HCT116 (cell line): Measurements from ENCODE around the gene TOP1. TPM values are rescaled to one million over a fixed set of nuclear protein-coding genes. Genes with fewer than 3 reads are reported as not detected.

Source experiments
- ATAC-seq: fragments of 200-7000 bp; cut with Tn5 transposase; 2 replicates; pipeline ENCODE4 v1.9.1; 2020; ENCODE audit warnings: mild to moderate bottlenecking, moderate library complexity
- BruUV-seq: library from RNA; stranded (reverse); fragments of 400-500 nt; replicated peaks from 2 replicates; lab custom pipeline; 2021; lab: Mats Ljungman, UMichigan
- CTCF ChIA-PET: fragments of 300-600 bp; sonication (Branson Sonifier 250); formaldehyde crosslinking; loops from one replicate; lab custom pipeline; 2021; ENCODE audit warnings: antibody characterized with exemption; lab: Charles Lee
- POLR2A ChIA-PET: fragments of 300-600, 350-600 bp; sonication (Branson Sonifier 250); formaldehyde crosslinking; loops from one replicate; lab custom pipeline; 2021; ENCODE audit warnings: antibody characterized with exemption; lab: Charles Lee
- RAD21 ChIA-PET, 2 experiments: fragments of 300-600 bp; sonication (Branson Sonifier 250); formaldehyde crosslinking; loops; one replicate each; lab custom pipeline; 2023; ENCODE audit warnings: low total read pairs in 2 of 2; ENCODE audit not compliant: uncharacterized antibody in 2 of 2, unreplicated experiment in 2 of 2, low non-redundant PET in 1 of 2; lab: Charles Lee
- DNase-seq: peaks from one replicate; pipeline ENCODE4 v3.0.0-alpha.2; 2010; ENCODE audit warnings: low read depth, low spot score
- H2AFZ ChIP-seq: fragments of 200-600 bp; shearing (Covaris generic), sonication (generic); 2 replicates; pipeline ENCODE4 v1.6.1; 2017; ENCODE audit warnings: low read depth, mixed run types, mixed read lengths, antibody characterized with exemption, low read length; ENCODE audit not compliant: poor library complexity, severe bottlenecking
- H3K27ac ChIP-seq: 2 replicates; pipeline ENCODE4 v1.5.1; 2012; ENCODE audit warnings: low read depth, low read length
- H3K27me3 ChIP-seq: fragments of 200-600 bp; sonication (generic); 2 replicates; pipeline ENCODE4 v1.6.1; 2016; ENCODE audit warnings: mixed run types, low read length, mixed read lengths; ENCODE audit not compliant: insufficient read depth
- H3K36me3 ChIP-seq, 2 experiments: fragments of 200-500 bp in 1 of 2; fragments of 200-600 bp in 1 of 2; sonication (Bioruptor generic) in 1 of 2; sonication (generic) in 1 of 2; 2 replicates each; pipeline versions ENCODE4 v1.5.1 to v1.6.1; 2014 to 2016; ENCODE audit warnings: low read length in 2 of 2, inconsistent platforms in 1 of 2, mixed read lengths in 1 of 2, mixed run types in 1 of 2; ENCODE audit not compliant: insufficient read depth in 2 of 2, control insufficient read depth in 1 of 2
- H3K4me1 ChIP-seq, 2 experiments: fragments of 200-600 bp in 1 of 2; sonication (generic) in 1 of 2; 2 replicates each; pipeline versions ENCODE4 v1.5.1 to v1.6.1; 2012 to 2017; ENCODE audit warnings: low read length in 2 of 2, inconsistent platforms in 1 of 2, mild to moderate bottlenecking in 1 of 2, mixed read lengths in 1 of 2, mixed run types in 1 of 2, moderate library complexity in 1 of 2; ENCODE audit not compliant: insufficient read depth in 2 of 2, control insufficient read depth in 1 of 2
- H3K4me2 ChIP-seq: fragments of 200-600 bp; sonication (generic); 2 replicates; pipeline ENCODE4 v1.6.1; 2017; ENCODE audit warnings: mixed run types, low read length, mixed read lengths
- H3K4me3 ChIP-seq, 2 experiments: fragments of 200-600 bp in 1 of 2; sonication (generic) in 1 of 2; replicated peaks in 1 of 2; 2 replicates each; pipeline ENCODE4 v1.5.1; 2011 to 2016; ENCODE audit warnings: low read length in 2 of 2, control low read depth in 1 of 2, low read depth in 1 of 2, mild to moderate bottlenecking in 1 of 2, mixed read lengths in 1 of 2, mixed run types in 1 of 2
- H3K79me2 ChIP-seq: fragments of 200-600 bp; sonication (generic); 2 replicates; pipeline ENCODE4 v1.6.1; 2017; ENCODE audit warnings: mild to moderate bottlenecking, mixed run types, low read length, moderate library complexity, mixed read lengths; ENCODE audit not compliant: insufficient read depth
- H3K9ac ChIP-seq: fragments of 200-600 bp; sonication (generic); 2 replicates; pipeline ENCODE4 v1.6.1; 2016; ENCODE audit warnings: low read length, mixed read lengths
- H3K9me2 ChIP-seq: fragments of 200-600 bp; sonication (generic), shearing (Covaris generic); 2 replicates; pipeline ENCODE4 v1.6.1; 2017; ENCODE audit warnings: mixed run types, mild to moderate bottlenecking, moderate library complexity; ENCODE audit not compliant: insufficient read depth
- H3K9me3 ChIP-seq, 2 experiments: fragments of 200-500 bp in 1 of 2; fragments of 200-600 bp in 1 of 2; sonication (Bioruptor generic) in 1 of 2; sonication (generic) in 1 of 2; 2 replicates each; pipeline ENCODE4 v1.6.1; 2014 to 2017; ENCODE audit warnings: low read length in 2 of 2, mixed read lengths in 2 of 2, inconsistent platforms in 1 of 2, low read depth in 1 of 2, mild to moderate bottlenecking in 1 of 2, mixed run types in 1 of 2, moderate library complexity in 1 of 2; ENCODE audit not compliant: control insufficient read depth in 1 of 2, insufficient read depth in 1 of 2
- H4K20me1 ChIP-seq: fragments of 200-600 bp; sonication (generic), shearing (Covaris generic); 2 replicates; pipeline ENCODE4 v1.6.1; 2017; ENCODE audit warnings: mixed run types, mild to moderate bottlenecking, moderate library complexity; ENCODE audit not compliant: insufficient read depth
- CBX3 ChIP-seq: IDR thresholded peaks from 2 replicates; pipeline ENCODE4 v1.6.1; 2012; ENCODE audit warnings: low read depth
- CEBPB ChIP-seq: IDR thresholded peaks from 2 replicates; pipeline ENCODE4 v1.6.1; 2012; ENCODE audit warnings: low read depth
- EZH2 ChIP-seq: fragments of 200-600 bp; sonication (generic); IDR thresholded peaks from 2 replicates; pipeline ENCODE4 v1.6.1; 2017; ENCODE audit warnings: antibody characterized with exemption, mixed run types
- POLR2A ChIP-seq: IDR thresholded peaks from 2 replicates; pipeline ENCODE4 v1.7.0; 2011; ENCODE audit warnings: borderline replicate concordance; ENCODE audit not compliant: insufficient read depth, insufficient read length; ENCODE audit errors: extremely low read depth
- POLR2AphosphoS5 ChIP-seq: IDR thresholded peaks from 2 replicates; pipeline ENCODE4 v1.6.1; 2011; ENCODE audit warnings: mild to moderate bottlenecking, low read depth, low read length, moderate library complexity
- RAD21 ChIP-seq: IDR thresholded peaks from 2 replicates; pipeline ENCODE4 v1.6.1; 2012; ENCODE audit warnings: low read depth, mild to moderate bottlenecking
- SIN3A ChIP-seq: IDR thresholded peaks from 2 replicates; pipeline ENCODE4 v1.6.1; 2012; ENCODE audit warnings: low read depth
- SP1 ChIP-seq: IDR thresholded peaks from 2 replicates; pipeline ENCODE4 v1.6.1; 2012; ENCODE audit warnings: low read depth
- YY1 ChIP-seq: IDR thresholded peaks from 2 replicates; pipeline ENCODE4 v1.6.1; 2011; ENCODE audit warnings: low read length, low read depth, moderate library complexity, mild to moderate bottlenecking; ENCODE audit not compliant: insufficient replicate concordance; ENCODE audit errors: extremely low read depth
- ZFX ChIP-seq: fragments of 450-650 bp; IDR thresholded peaks from 2 replicates; pipeline ENCODE4 v1.6.1; 2017
- ZNF274 ChIP-seq: fragments of 200-500 bp; sonication (Bioruptor generic); IDR thresholded peaks from 2 replicates; pipeline ENCODE4 v1.6.1; 2014; ENCODE audit warnings: mild to moderate bottlenecking, low read depth, low read length, inconsistent platforms
- intact Hi-C: fragments of 100-400 bp; cut with micrococcal nuclease; formaldehyde crosslinking; loops from 2 replicates; pipeline ENCODE4 v1.10.0; 2022
- total RNA-seq: library from RNA; stranded (reverse); gene quantifications from one replicate; pipeline ENCODE4 v1.2.1, GENCODE V29; 2021; ENCODE audit not compliant: unreplicated experiment
- TF ChIP-seq, protein P1 (sequence below): IDR thresholded peaks from 2 replicates; pipeline ENCODE4 v1.6.1; 2012
- TF ChIP-seq, protein P2 (sequence below): IDR thresholded peaks from 2 replicates; pipeline ENCODE4 v1.6.1; 2011; ENCODE audit warnings: mild to moderate bottlenecking, low read length, moderate library complexity; ENCODE audit not compliant: insufficient replicate concordance; ENCODE audit errors: extremely low read depth
- TF ChIP-seq, protein P3 (sequence below): IDR thresholded peaks from 2 replicates; pipeline ENCODE4 v1.6.1; 2012

Gene TOP1
- total RNA-seq, 1 experiment from 2014 or later = 190 TPM

DNA sequence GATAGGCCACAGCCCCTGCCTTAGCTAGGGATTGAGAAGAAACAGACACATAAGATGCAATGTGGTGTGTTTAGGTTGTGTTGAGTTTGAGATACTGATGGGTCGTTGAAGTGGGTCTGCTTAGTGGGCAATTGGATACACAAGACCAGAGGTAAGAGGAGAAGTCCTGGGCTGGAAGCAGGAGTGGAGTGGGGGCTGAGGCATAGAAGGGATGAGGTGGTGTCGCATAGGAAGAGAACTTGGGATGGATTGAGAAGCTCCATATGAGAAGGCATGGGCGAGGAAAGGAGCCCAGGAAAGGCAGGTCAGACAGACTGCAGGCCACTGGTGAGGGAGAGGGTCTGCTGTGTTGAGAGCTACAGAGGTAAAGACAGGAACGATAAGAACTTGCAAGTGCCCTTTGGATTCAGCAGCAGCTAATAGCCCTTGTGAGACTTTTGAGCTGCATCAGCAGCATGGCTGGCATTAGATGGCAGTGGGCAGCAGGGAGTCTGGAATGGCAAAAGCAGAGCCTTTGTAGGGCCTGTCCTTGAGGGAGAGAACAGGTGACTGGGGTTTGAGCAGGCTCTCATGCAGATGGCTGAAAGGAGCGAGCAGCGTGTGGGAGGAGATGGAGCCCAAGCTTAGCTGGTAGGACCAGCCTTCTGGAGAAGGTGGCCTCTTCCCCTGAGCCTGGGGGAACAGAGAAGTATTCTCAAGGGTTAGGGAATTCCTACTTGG, 141.9 kb downstream of the TOP1 start:
- Histone ChIP-seq H3K4me1 (no peaks in the 10 kb centered on the region), H3K27ac (no peak overlapping the region), H3K9me2 (no peaks in the 10 kb centered on the region), H3K9me3 (no peaks in the 10 kb centered on the region), H3K27me3 (no peaks in the 10 kb centered on the region), H3K79me2 (no peaks in the 10 kb centered on the region), H3K4me2 (no peak overlapping the region), H3K4me3 (no peak overlapping the region), H3K9ac (no peak overlapping the region), H3K36me3 (peaks cover 11 to 32% of the 10 kb centered on the region in 2 experiments), H2AFZ (no peak overlapping the region), H4K20me1 (no peaks in the 10 kb centered on the region)
- no TSS peak for BruUV-seq
- TF ChIP-seq RAD21 (no peak), EZH2 (no peak), CBX3 (no peak), POLR2AphosphoS5 (no peak), ZNF274 (no peak), SP1 (no peak), POLR2A (no peak), CEBPB (no peak), YY1 (no peak), SIN3A (no peak), ZFX (no peak)
- TF ChIP-seq, protein P1, sequence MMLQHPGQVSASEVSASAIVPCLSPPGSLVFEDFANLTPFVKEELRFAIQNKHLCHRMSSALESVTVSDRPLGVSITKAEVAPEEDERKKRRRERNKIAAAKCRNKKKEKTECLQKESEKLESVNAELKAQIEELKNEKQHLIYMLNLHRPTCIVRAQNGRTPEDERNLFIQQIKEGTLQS = no peak
- TF ChIP-seq, protein P2, sequence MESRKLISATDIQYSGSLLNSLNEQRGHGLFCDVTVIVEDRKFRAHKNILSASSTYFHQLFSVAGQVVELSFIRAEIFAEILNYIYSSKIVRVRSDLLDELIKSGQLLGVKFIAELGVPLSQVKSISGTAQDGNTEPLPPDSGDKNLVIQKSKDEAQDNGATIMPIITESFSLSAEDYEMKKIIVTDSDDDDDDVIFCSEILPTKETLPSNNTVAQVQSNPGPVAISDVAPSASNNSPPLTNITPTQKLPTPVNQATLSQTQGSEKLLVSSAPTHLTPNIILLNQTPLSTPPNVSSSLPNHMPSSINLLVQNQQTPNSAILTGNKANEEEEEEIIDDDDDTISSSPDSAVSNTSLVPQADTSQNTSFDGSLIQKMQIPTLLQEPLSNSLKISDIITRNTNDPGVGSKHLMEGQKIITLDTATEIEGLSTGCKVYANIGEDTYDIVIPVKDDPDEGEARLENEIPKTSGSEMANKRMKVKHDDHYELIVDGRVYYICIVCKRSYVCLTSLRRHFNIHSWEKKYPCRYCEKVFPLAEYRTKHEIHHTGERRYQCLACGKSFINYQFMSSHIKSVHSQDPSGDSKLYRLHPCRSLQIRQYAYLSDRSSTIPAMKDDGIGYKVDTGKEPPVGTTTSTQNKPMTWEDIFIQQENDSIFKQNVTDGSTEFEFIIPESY = no peak
- TF ChIP-seq, protein P3, sequence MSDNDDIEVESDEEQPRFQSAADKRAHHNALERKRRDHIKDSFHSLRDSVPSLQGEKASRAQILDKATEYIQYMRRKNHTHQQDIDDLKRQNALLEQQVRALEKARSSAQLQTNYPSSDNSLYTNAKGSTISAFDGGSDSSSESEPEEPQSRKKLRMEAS = no peak
- intact Hi-C loops = loop anchor here (5.0 kb wide), 1 partner anchor 242 kb away; no protein-coding TSS in a partner anchor
- ChIA-PET RAD21 (interaction anchor here in 1 of 2 experiments (1.0 kb wide), 1 partner anchor 169 kb away, joined by 5 read pairs; no protein-coding TSS in a partner anchor), CTCF (interaction anchor here (0.7 to 4.8 kb wide), 2 partner anchors 169 to 543 kb away, joined by 4 to 83 read pairs; partner anchors contain the start of gene LPIN3), POLR2A (no interaction called here)
- ATAC-seq = no peak
- DNase-seq = no peak
